HEK293 (cell line): Measurements from ENCODE around the gene CYREN.

Source experiments
- CTCF ChIA-PET: fragments of 350-600 bp; formaldehyde crosslinking; extraction: SDS; loops from one replicate; lab custom pipeline; 2021; ENCODE audit warnings: antibody characterized with exemption; lab: Yijun Ruan, JAX
- POLR2A ChIA-PET: fragments of 300-600 bp; formaldehyde crosslinking; extraction: SDS; loops from one replicate; lab custom pipeline; 2020; ENCODE audit warnings: antibody characterized with exemption, inconsistent platforms; lab: Yijun Ruan, JAX
- H3K27ac ChIP-seq: fragments of 200-500 bp; sonication (Bioruptor generic); 2 replicates; pipeline ENCODE4 v1.5.1; 2014; ENCODE audit warnings: low read depth, low read length, control low read depth, inconsistent platforms; ENCODE audit errors: extremely low read depth
- H3K36me3 ChIP-seq, 2 experiments: fragments of 200-500 bp in 1 of 2; sonication (Bioruptor generic) in 1 of 2; 1 replicate in 1 of 2; 2 replicates in 1 of 2; pipeline ENCODE4 v1.5.1; 2014 to 2017; ENCODE audit warnings: inconsistent platforms in 2 of 2, low read length in 2 of 2; ENCODE audit not compliant: control insufficient read depth in 2 of 2, insufficient read depth in 1 of 2
- H3K4me1 ChIP-seq: fragments of 200-500 bp; sonication (Bioruptor generic); 2 replicates; pipeline ENCODE4 v1.5.1; 2014; ENCODE audit warnings: mild to moderate bottlenecking, low read length, inconsistent platforms; ENCODE audit not compliant: control insufficient read depth, insufficient read depth
- H3K4me3 ChIP-seq: 2 replicates; pipeline ENCODE4 v1.5.1; 2011; ENCODE audit warnings: low read depth, mild to moderate bottlenecking, control low read depth, low read length, moderate library complexity
- H3K9me3 ChIP-seq: fragments of 200-500 bp; sonication (Bioruptor generic); 2 replicates; pipeline ENCODE4 v1.5.1; 2014; ENCODE audit warnings: low read depth, low read length, inconsistent platforms; ENCODE audit not compliant: control insufficient read depth, insufficient read depth
- BCL11B ChIP-seq: fragments of 450-650 bp; formaldehyde crosslinking; IDR thresholded peaks from 2 replicates; pipeline ENCODE4 v1.5.1; 2016; ENCODE audit warnings: low read depth, missing biosample characterization, missing genetic modification characterization
- SETDB1 ChIP-seq: IDR thresholded peaks from one replicate; pipeline ENCODE4 v1.6.1; 2017; ENCODE audit warnings: mild to moderate bottlenecking, low read length, moderate library complexity, mixed read lengths; ENCODE audit not compliant: insufficient read length
- ZBTB21 ChIP-seq: fragments of 450-650 bp; formaldehyde crosslinking; IDR thresholded peaks from 2 replicates; pipeline ENCODE4 v1.5.1; 2017; ENCODE audit warnings: missing biosample characterization, missing genetic modification characterization
- ZFP37 ChIP-seq: fragments of 450-650 bp; formaldehyde crosslinking; IDR thresholded peaks from 2 replicates; pipeline ENCODE4 v1.5.1; 2016; ENCODE audit warnings: missing biosample characterization, missing genetic modification characterization
- ZNF132 ChIP-seq: fragments of 450-650 bp; formaldehyde crosslinking; IDR thresholded peaks from 2 replicates; pipeline ENCODE4 v1.5.1; 2017; ENCODE audit warnings: missing biosample characterization, missing genetic modification characterization, borderline replicate concordance
- ZNF133 ChIP-seq: fragments of 450-650 bp; formaldehyde crosslinking; IDR thresholded peaks from 2 replicates; pipeline ENCODE4 v1.5.1; 2016; ENCODE audit warnings: missing biosample characterization, missing genetic modification characterization
- ZNF202 ChIP-seq: fragments of 450-650 bp; formaldehyde crosslinking; IDR thresholded peaks from 2 replicates; pipeline ENCODE4 v1.5.1; 2016; ENCODE audit warnings: missing biosample characterization, missing genetic modification characterization, borderline replicate concordance
- ZNF211 ChIP-seq: fragments of 450-650 bp; formaldehyde crosslinking; IDR thresholded peaks from 2 replicates; pipeline ENCODE4 v1.5.1; 2016; ENCODE audit warnings: low read depth, missing biosample characterization, missing genetic modification characterization
- ZNF248 ChIP-seq: fragments of 450-650 bp; formaldehyde crosslinking; IDR thresholded peaks from 2 replicates; pipeline ENCODE4 v1.5.1; 2017; ENCODE audit warnings: missing biosample characterization, missing genetic modification characterization
- ZNF350 ChIP-seq: fragments of 450-650 bp; formaldehyde crosslinking; IDR thresholded peaks from 2 replicates; pipeline ENCODE4 v1.5.0; 2017; ENCODE audit warnings: missing biosample characterization, mild to moderate bottlenecking, missing genetic modification characterization
- ZNF48 ChIP-seq: fragments of 450-650 bp; formaldehyde crosslinking; IDR thresholded peaks from 2 replicates; pipeline ENCODE4 v1.5.1; 2016; ENCODE audit warnings: missing biosample characterization, missing genetic modification characterization
- ZNF529 ChIP-seq: fragments of 450-650 bp; formaldehyde crosslinking; IDR thresholded peaks from 2 replicates; pipeline ENCODE4 v1.5.1; 2017; ENCODE audit warnings: missing genetic modification characterization, missing biosample characterization; ENCODE audit not compliant: insufficient replicate concordance
- ZNF623 ChIP-seq: fragments of 450-650 bp; formaldehyde crosslinking; IDR thresholded peaks from 2 replicates; pipeline ENCODE4 v1.5.1; 2016; ENCODE audit warnings: missing biosample characterization, missing genetic modification characterization
- ZNF629 ChIP-seq: fragments of 450-650 bp; formaldehyde crosslinking; IDR thresholded peaks from 2 replicates; pipeline ENCODE4 v1.5.1; 2017; ENCODE audit warnings: missing biosample characterization, missing genetic modification characterization
- ZNF830 ChIP-seq: fragments of 450-650 bp; IDR thresholded peaks from 2 replicates; pipeline ENCODE4 v1.5.0; 2018; ENCODE audit warnings: missing biosample characterization, missing genetic modification characterization, low read depth, mild to moderate bottlenecking, moderate library complexity
- ZSCAN16 ChIP-seq: fragments of 450-650 bp; formaldehyde crosslinking; IDR thresholded peaks from 2 replicates; pipeline ENCODE4 v1.5.1; 2016; ENCODE audit warnings: missing biosample characterization, missing genetic modification characterization
- ZXDB ChIP-seq: fragments of 450-650 bp; formaldehyde crosslinking; IDR thresholded peaks from 2 replicates; pipeline ENCODE4 v1.5.1; 2016; ENCODE audit warnings: missing biosample characterization, missing genetic modification characterization
- TF ChIP-seq, protein P1 (sequence below): fragments of 450-650 bp; formaldehyde crosslinking; IDR thresholded peaks from 2 replicates; pipeline ENCODE4 v1.5.1; 2016; ENCODE audit warnings: missing biosample characterization, missing genetic modification characterization
- TF ChIP-seq, protein P2 (sequence below): fragments of 450-650 bp; formaldehyde crosslinking; IDR thresholded peaks from 2 replicates; pipeline ENCODE4 v1.5.1; 2017; ENCODE audit warnings: missing biosample characterization, missing genetic modification characterization
- TF ChIP-seq, protein P3 (sequence below): fragments of 450-650 bp; formaldehyde crosslinking; IDR thresholded peaks from 2 replicates; pipeline ENCODE4 v1.5.1; 2017; ENCODE audit warnings: missing biosample characterization, missing genetic modification characterization
- TF ChIP-seq, protein P4 (sequence below): fragments of 450-650 bp; formaldehyde crosslinking; IDR thresholded peaks from 2 replicates; pipeline ENCODE4 v1.5.1; 2016; ENCODE audit warnings: missing biosample characterization, missing genetic modification characterization

Gene CYREN

DNA sequence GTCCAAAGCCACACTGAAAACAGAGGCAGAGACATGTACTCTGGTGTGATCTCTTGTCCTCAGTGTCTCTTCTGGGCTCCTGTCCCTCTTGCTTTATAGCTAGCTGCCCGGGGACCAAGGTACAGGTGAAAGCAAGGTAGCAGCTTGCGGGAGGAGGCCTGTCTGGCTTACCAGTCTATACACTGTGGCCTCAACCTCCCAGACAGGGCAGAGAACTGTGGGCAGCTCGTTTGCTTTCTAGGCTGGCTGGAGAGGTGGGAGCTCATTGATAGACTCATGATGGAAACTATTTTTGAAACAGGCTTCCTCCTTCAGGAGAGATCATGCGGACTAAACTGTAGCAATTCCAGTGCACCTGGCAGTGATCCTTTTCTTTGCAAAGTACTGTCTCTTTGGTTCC, 4.6 kb downstream of the CYREN start (continued):
- no peak for TF ChIP-seq ZNF202 (tag by site-specific recombination)
- no peak for TF ChIP-seq ZNF529 (tag by site-specific recombination)
- TF ChIP-seq ZNF132 = no peak
- TF ChIP-seq, protein P1, sequence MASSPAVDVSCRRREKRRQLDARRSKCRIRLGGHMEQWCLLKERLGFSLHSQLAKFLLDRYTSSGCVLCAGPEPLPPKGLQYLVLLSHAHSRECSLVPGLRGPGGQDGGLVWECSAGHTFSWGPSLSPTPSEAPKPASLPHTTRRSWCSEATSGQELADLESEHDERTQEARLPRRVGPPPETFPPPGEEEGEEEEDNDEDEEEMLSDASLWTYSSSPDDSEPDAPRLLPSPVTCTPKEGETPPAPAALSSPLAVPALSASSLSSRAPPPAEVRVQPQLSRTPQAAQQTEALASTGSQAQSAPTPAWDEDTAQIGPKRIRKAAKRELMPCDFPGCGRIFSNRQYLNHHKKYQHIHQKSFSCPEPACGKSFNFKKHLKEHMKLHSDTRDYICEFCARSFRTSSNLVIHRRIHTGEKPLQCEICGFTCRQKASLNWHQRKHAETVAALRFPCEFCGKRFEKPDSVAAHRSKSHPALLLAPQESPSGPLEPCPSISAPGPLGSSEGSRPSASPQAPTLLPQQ (tag by site-specific recombination) = no peak
- TF ChIP-seq ZBTB21 (tag by site-specific recombination) = no peak
- TF ChIP-seq, protein P2, sequence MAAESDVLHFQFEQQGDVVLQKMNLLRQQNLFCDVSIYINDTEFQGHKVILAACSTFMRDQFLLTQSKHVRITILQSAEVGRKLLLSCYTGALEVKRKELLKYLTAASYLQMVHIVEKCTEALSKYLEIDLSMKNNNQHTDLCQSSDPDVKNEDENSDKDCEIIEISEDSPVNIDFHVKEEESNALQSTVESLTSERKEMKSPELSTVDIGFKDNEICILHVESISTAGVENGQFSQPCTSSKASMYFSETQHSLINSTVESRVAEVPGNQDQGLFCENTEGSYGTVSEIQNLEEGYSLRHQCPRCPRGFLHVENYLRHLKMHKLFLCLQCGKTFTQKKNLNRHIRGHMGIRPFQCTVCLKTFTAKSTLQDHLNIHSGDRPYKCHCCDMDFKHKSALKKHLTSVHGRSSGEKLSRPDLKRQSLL (tag by site-specific recombination) = no peak

DNA sequence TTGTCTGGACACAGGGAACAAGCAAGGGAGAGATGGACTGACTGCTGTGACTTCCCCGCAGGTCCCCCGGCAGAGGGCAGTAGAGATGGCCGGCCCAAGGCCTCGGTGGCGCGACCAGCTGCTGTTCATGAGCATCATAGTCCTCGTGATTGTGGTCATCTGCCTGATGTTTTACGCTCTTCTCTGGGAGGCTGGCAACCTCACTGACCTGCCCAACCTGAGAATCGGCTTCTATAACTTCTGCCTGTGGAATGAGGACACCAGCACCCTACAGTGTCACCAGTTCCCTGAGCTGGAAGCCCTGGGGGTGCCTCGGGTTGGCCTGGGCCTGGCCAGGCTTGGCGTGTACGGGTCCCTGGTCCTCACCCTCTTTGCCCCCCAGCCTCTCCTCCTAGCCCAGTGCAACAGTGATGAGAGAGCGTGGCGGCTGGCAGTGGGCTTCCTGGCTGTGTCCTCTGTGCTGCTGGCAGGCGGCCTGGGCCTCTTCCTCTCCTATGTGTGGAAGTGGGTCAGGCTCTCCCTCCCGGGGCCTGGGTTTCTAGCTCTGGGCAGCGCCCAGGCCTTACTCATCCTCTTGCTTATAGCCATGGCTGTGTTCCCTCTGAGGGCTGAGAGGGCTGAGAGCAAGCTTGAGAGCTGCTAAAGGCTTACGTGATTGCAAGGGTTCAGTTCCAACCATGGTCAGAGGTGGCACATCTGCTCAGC, 6.0 kb downstream of the CYREN start:
- H3K4me3 ChIP-seq = no peak overlapping the region
- H3K36me3 ChIP-seq = peaks cover 0 to 52% of the 10 kb centered on the region in 2 experiments; a peak in 1 of 3 replicates
- ChIA-PET CTCF (interaction anchor here (0.6 kb wide), 1 partner anchor 498 kb away, joined by 3 read pairs; the partner anchor contains the start of gene STMP1), POLR2A (interaction anchor here (0.6 to 1.7 kb wide), 3 partner anchors 9 to 729 kb away, joined by 3 to 4 read pairs (median 3); partner anchors contain the start of gene AGBL3)
- H3K9me3 ChIP-seq = no peaks in the 10 kb centered on the region
- TF ChIP-seq, protein P3, sequence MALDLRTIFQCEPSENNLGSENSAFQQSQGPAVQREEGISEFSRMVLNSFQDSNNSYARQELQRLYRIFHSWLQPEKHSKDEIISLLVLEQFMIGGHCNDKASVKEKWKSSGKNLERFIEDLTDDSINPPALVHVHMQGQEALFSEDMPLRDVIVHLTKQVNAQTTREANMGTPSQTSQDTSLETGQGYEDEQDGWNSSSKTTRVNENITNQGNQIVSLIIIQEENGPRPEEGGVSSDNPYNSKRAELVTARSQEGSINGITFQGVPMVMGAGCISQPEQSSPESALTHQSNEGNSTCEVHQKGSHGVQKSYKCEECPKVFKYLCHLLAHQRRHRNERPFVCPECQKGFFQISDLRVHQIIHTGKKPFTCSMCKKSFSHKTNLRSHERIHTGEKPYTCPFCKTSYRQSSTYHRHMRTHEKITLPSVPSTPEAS (tag by site-specific recombination) = no peak
- TF ChIP-seq ZSCAN16 (no peak), ZNF350 (tag by site-specific recombination) (no peak), ZNF211 (tag by site-specific recombination) (no peak), ZNF132 (no peak), ZNF830 (no peak), ZNF248 (tag by site-specific recombination) (no peak), ZNF623 (no peak), ZNF48 (tag by site-specific recombination) (no peak), BCL11B (tag by site-specific recombination) (no peak), ZXDB (tag by site-specific recombination) (no peak), ZNF629 (no peak), ZNF133 (tag by site-specific recombination) (no peak), SETDB1 (no peak), ZFP37 (tag by site-specific recombination) (no peak)
- TF ChIP-seq, protein P2 (tag by site-specific recombination) = no peak
- TF ChIP-seq, protein P4, sequence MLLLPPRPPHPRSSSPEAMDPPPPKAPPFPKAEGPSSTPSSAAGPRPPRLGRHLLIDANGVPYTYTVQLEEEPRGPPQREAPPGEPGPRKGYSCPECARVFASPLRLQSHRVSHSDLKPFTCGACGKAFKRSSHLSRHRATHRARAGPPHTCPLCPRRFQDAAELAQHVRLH (tag by site-specific recombination) = no peak
- no peaks in the 10 kb centered on the region for H3K4me1 ChIP-seq
- no peak overlapping the region for H3K27ac ChIP-seq
